Activated CD4-positive, alpha-beta T cell treated with anti-CD3 and anti-CD28 coated beads, Interleukin-2, amount 10 ng/mL, durations not matched to agents 24 days and 14 days (primary cell): Measurements from ENCODE around the gene CDK5RAP2. TPM values are rescaled to one million over a fixed set of nuclear protein-coding genes. Genes with fewer than 3 reads are reported as not detected.
A peak's percentile ranks its signal among the peaks of the same experiment; 100 is the strongest.
"Not testable (repeated sequence)": the region's sequence is repeated elsewhere in the genome, so short reads cannot be mapped to it uniquely, and the experiment has no call there.

Source experiments
- DNase-seq: peaks from one replicate; pipeline ENCODE4 v3.0.0; 2022
- H3K27ac Mint-ChIP-seq: one replicate; pipeline ENCODE4 v1.8.0; 2022; ENCODE audit warnings: mild to moderate bottlenecking, mixed read lengths
- H3K27me3 Mint-ChIP-seq: one replicate; pipeline ENCODE4 v1.8.0; 2022; ENCODE audit warnings: mixed read lengths
- H3K36me3 Mint-ChIP-seq: one replicate; pipeline ENCODE4 v1.8.0; 2022; ENCODE audit warnings: low read depth, mild to moderate bottlenecking, mixed read lengths
- H3K4me1 Mint-ChIP-seq: one replicate; pipeline ENCODE4 v1.8.0; 2021; ENCODE audit warnings: mixed read lengths
- H3K4me3 Mint-ChIP-seq: one replicate; pipeline ENCODE4 v1.8.0; 2022; ENCODE audit warnings: mild to moderate bottlenecking, moderate library complexity, mixed read lengths
- H3K9me3 Mint-ChIP-seq: one replicate; pipeline ENCODE4 v1.8.0; 2021; ENCODE audit warnings: mixed read lengths
- intact Hi-C: fragments of 100-400 bp; cut with micrococcal nuclease; formaldehyde crosslinking; loops from one replicate; pipeline ENCODE4 v1.15.1; 2023
- total RNA-seq: library from RNA; stranded (reverse); gene quantifications from 2 replicates; pipeline ENCODE4 v1.2.3, GENCODE V29; 2022

The CDK5RAP2 gene
- total RNA-seq, 1 donor from 2014 or later, result 70.0 TPM

DNA sequence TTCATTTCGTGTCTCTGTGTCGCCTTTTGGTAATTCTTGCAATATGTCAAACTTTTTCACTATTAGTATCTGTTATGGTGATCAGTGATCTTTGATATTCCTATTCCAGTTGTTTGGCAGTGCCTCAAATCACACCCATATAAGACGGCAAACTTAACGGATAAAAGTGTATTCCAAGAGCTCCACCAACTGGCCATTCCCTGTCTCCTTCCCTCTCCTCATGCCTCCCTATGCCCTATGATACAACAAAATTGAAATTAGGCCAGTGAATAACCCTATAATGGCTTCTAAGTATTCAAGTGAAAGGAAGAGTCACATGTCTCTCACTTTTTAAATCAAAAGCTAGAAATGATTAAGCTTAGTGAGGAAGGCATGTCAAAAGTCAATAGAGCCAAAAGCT is 74.8 kb downstream of the CDK5RAP2 start:
- intact Hi-C loops, result no loop called here
- DNase-seq, result no peak
- Mint-ChIP-seq H3K9me3 (no peaks in the 10 kb centered on the region), H3K4me1 (no peaks in the 10 kb centered on the region), H3K27me3 (no peaks in the 10 kb centered on the region), H3K4me3 (no peak overlapping the region), H3K36me3 (peaks cover 71% of the 10 kb centered on the region), H3K27ac (no peak overlapping the region)

DNA sequence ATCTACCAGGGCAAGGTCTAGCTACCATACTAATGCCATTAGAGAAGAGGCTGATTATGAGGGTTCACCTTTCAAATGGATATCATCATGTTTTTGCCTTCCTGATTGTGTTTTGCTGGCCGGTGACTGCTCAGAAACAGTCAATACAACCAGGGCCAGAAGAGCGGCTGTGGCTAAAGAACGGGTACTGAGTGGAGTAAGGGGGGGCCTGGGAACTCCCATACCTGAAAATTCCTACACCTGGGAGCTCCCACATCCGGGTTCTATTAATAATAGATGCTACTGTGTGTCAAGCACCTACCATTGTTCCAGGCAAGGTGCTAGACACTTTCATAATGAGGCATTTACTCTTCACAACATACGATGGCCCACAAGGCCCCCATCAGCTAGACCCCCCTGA is 79.2 kb downstream of the CDK5RAP2 start:
- intact Hi-C loops, result no loop called here

DNA sequence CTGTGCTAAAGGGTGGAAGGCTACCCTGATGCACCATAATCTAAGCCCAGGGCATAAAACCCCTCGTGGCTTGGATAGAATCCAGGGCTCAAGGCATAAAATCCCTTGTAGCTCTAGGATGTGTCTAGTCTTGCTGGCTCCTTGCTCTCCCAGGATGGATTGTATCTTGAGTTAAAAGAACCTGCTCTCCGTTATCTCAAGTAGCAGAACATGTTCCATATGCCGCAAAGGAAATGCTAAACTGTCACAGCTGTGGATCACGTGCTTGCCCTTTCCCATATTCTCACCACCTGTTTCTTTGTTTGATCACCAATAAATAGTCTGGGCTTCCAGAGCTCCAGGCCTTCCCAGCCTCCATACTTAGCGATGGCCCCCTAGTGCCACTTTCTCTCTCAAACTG is 82.1 kb downstream of the CDK5RAP2 start:
- H3K27me3 Mint-ChIP-seq, H3K4me3 Mint-ChIP-seq, DNase-seq, H3K9me3 Mint-ChIP-seq, intact Hi-C loops, H3K27ac Mint-ChIP-seq, H3K4me1 Mint-ChIP-seq: not testable (repeated sequence)
- peaks cover 35% of the 10 kb centered on the region for H3K36me3 Mint-ChIP-seq

More for the DNA sequence above, 79.2 kb downstream of the CDK5RAP2 start:
- Mint-ChIP-seq H3K4me3 (no peak overlapping the region), H3K27me3 (no peaks in the 10 kb centered on the region), H3K9me3 (no peaks in the 10 kb centered on the region), H3K27ac (no peak overlapping the region), H3K36me3 (peaks cover 45% of the 10 kb centered on the region), H3K4me1 (no peaks in the 10 kb centered on the region)
- no peak for DNase-seq

DNA sequence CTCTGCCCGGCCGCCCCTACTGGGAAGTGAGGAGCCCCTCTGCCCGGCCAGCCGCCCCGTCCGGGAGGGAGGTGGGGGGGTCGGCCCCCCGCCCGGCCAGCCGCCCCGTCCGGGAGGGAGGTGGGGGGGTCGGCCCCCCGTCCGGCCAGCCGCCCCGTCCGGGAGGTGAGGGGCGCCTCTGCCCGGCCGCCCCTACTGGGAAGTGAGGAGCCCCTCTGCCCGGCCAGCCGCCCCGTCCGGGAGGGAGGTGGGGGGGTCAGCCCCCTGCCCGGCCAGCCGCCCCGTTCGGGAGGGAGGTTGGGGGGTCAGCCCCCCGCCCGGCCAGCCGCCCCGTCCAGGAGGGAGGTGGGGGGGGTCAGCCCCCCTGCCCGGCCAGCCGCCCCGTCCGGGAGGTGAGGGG is 83.5 kb downstream of the CDK5RAP2 start:
- H3K4me1 Mint-ChIP-seq, H3K9me3 Mint-ChIP-seq, intact Hi-C loops: not testable (repeated sequence)

DNA sequence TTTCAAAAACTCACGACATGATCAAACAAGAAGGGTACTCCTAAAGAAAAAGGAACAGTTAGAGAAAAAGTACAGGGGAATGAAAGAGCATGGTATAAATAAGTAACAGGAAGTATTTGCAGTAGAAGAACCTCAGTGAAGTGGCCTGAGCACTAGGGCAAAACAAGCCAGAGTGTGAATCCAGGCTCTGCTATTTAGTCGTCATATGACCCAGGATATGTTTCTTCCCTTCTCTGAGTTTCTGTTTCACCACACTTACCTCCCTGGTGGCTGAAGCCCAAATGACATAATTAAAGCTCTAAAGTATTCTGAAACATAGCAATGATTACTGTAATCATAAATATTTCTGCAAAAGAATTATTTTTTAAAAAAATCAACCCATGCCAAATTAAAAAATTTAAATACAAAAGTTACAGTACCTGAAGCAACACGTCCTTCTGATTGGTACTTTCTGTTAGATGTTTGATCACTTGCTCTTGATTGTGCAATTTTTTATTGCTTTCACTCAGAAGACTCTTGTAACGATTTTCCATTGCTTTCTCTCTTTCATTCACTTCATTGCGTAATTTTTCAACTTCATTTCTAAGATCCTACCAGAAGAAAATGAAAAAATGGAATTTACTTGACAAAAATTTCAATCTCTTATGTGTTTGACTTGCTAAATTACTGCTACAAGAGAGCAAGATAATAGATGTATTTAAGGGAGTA is 88.9 kb downstream of the CDK5RAP2 start:
- Mint-ChIP-seq H3K4me3 (no peak overlapping the region), H3K4me1 (peaks cover 9% of the 10 kb centered on the region), H3K36me3 (peaks cover 45% of the 10 kb centered on the region), H3K27ac (peak overlapping the region; percentile 21), H3K9me3 (peaks cover 3% of the 10 kb centered on the region), H3K27me3 (no peaks in the 10 kb centered on the region)
- intact Hi-C loops, result no loop called here
- no peak for DNase-seq

More for the DNA sequence above, 83.5 kb downstream of the CDK5RAP2 start:
- not testable (repeated sequence) for H3K4me3 Mint-ChIP-seq, H3K27me3 Mint-ChIP-seq, H3K27ac Mint-ChIP-seq, DNase-seq
- peaks cover 24% of the 10 kb centered on the region for H3K36me3 Mint-ChIP-seq

DNA sequence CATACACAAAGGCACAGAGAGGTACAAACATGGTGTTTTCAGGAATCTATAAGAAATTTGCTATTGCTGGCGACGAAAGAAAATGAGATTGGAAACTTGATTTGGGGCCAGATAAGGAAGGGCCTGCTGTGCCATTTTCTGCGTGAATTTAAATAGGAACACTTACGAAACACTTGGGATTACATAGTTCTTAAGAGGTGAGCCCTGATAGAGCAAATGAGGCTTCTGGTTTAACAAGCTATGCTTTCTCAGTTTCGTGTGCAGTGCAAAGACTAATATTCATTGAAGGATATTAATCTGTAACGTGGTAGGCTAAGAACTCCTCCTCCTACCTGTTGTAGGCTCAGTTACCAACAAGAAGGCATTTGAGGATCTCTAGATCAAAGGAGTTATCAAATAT is 93.1 kb downstream of the CDK5RAP2 start:
- no peak overlapping the region for H3K27ac Mint-ChIP-seq
- peaks cover 9% of the 10 kb centered on the region for H3K4me1 Mint-ChIP-seq
- H3K27me3 Mint-ChIP-seq, result no peaks in the 10 kb centered on the region
- DNase-seq, result no peak
- no peaks in the 10 kb centered on the region for H3K9me3 Mint-ChIP-seq
- intact Hi-C loops, result no loop called here
- H3K36me3 Mint-ChIP-seq, result peaks cover 49% of the 10 kb centered on the region
- H3K4me3 Mint-ChIP-seq, result no peak overlapping the region

DNA sequence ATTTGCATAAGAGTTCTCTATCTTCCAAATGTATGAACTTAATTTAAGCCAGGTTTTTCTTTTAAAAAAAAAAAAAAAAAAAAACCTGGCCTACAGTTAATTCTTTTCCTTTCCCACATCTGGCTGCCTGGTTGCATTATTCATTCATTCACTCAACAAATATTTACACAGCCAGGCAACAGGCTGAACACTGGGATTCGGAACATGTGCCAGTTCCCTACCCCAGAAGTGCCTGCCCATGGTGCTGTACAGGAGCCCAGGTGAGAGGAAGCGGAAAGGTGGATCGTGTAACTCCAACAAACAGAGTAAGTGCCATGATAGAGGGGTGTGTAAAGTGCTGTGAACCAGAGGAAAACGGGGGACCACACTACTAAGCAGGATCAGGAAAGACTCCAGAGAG is 93.6 kb downstream of the CDK5RAP2 start:
- Mint-ChIP-seq H3K4me3 (no peak overlapping the region), H3K27me3 (no peaks in the 10 kb centered on the region), H3K36me3 (peaks cover 51% of the 10 kb centered on the region), H3K4me1 (peaks cover 6% of the 10 kb centered on the region), H3K9me3 (no peaks in the 10 kb centered on the region), H3K27ac (no peak overlapping the region)
- intact Hi-C loops, result no loop called here
- DNase-seq, result no peak

DNA sequence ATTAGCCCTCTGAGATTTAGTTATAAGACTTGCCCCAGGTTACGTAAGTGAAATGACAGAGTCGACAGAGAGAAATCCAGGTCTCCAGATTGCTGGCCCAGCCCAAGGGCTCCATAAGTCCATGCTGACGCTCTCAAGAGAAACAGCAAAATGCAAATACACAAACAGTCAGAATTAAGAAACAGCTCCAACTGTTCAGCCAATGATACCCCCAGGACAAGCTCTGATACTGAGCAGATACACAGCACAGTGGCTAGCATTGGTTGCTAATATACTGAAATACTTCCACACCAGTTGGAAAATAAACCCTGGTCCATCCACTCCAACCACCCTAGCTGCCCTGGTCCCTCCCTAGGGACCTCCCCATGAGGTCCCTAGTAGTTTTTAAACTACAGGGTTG is 94.2 kb downstream of the CDK5RAP2 start:
- Mint-ChIP-seq H3K4me1 (peaks cover 3% of the 10 kb centered on the region), H3K27me3 (no peaks in the 10 kb centered on the region), H3K4me3 (no peak overlapping the region), H3K36me3 (peaks cover 53% of the 10 kb centered on the region), H3K27ac (no peak overlapping the region), H3K9me3 (no peaks in the 10 kb centered on the region)
- no peak for DNase-seq
- intact Hi-C loops, result no loop called here

DNA sequence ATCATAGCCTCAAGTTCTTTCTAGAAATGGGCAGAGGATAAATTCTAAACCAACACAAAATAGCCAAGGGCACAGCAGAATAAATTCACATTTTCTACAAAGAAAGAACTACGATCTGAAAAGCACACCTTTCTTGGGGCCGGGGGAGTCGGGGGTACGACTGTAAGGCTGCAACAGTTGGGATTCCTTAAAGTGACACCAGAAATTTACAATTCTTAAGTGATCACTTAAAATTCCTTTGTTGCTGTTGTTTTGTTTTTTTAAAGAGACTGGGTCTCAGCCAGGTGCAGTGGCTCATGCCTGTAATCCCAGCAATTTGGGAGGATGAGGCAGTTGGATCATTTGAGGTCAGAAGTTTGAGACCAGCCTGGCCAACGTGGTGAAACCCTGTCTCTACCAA is 95.8 kb downstream of the CDK5RAP2 start:
- Mint-ChIP-seq H3K4me3 (no peak overlapping the region), H3K4me1 (no peaks in the 10 kb centered on the region), H3K27ac (no peak overlapping the region), H3K27me3 (no peaks in the 10 kb centered on the region), H3K36me3 (peaks cover 42% of the 10 kb centered on the region), H3K9me3 (no peaks in the 10 kb centered on the region)
- intact Hi-C loops, result no loop called here
- DNase-seq, result no peak

DNA sequence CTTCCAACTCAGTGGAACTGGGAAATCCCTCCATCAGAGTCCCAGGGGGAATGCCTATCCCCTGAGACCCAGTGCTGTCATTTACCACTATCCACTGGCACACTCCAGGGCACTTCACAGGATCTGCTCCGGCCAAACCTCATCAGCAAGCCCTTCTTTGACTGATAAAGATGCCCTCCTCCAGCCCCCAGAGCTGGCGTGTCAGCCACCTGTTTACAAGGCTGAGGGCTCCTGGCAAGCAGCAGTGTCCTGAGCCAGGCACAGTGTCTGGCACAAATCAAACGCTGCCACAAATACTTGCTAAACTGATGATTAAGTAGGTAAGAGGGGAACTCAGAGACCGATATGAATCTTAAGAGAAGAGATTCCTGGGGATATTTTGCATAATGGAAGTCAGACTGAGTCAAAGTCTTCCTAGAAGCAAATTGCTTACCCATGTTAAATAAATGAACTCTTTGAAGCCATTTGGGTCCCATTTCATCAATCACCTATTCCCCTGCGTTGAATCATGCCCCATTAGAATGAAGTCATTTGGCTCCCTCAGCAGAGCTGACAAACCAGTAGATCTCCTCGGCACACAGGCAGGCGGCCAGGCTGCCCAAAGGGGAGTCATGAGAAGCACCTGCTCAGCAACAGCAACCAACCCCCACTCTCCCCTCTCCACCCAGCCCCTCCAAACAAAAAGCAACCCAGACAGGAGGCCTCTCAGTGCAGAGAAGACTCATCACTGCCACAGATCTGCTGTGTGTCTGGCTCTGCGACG is 97.4 kb downstream of the CDK5RAP2 start:
- H3K27ac Mint-ChIP-seq, result no peak overlapping the region
- no peaks in the 10 kb centered on the region for H3K4me1 Mint-ChIP-seq
- peaks cover 38% of the 10 kb centered on the region for H3K36me3 Mint-ChIP-seq
- no peak overlapping the region for H3K4me3 Mint-ChIP-seq
- intact Hi-C loops, result no loop called here
- DNase-seq, result no peak
- H3K27me3 Mint-ChIP-seq, result no peaks in the 10 kb centered on the region
- no peaks in the 10 kb centered on the region for H3K9me3 Mint-ChIP-seq

DNA sequence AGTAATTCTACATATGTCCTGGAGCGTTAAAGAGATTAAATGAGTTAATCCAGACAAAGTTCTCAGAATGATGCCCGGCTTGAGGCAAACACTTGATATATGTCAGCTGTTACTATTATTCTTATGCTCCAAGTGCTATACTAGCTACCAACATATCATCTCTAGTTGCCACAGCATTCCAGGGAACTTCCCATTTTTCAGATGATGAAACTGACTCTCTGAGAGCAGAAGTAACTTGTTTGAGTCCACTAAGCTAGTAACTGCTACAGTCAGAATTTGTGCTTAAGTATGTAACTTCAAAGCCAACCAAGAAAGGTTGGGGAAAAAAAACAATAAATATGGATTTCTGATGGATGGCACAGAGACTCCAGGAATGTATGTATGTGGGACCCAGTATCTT is 98.1 kb downstream of the CDK5RAP2 start:
- Mint-ChIP-seq H3K27me3 (no peaks in the 10 kb centered on the region), H3K4me3 (no peak overlapping the region), H3K27ac (no peak overlapping the region), H3K9me3 (no peaks in the 10 kb centered on the region), H3K4me1 (no peaks in the 10 kb centered on the region), H3K36me3 (peaks cover 40% of the 10 kb centered on the region)
- no peak for DNase-seq
- intact Hi-C loops, result no loop called here

DNA sequence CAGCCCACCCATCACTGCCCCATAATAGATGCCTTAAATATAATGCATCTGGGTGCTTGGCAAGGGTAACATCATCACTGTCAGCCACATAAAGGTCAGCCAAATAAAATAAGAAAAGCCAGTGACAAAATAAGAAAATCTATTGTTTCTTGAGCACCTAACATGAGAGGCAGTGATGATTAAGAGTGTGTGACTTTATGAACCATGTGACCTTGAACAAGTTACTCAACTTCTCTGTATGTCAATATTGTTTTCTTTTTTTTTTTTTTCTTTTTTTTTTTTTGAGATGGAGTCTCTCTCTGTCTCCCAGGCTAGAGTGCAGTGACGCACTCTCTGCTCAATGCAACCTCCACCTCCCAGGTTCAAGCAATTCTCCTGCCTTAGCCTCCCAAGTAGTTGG is 98.7 kb downstream of the CDK5RAP2 start:
- no peak overlapping the region for H3K4me3 Mint-ChIP-seq
- intact Hi-C loops, result no loop called here

DNA sequence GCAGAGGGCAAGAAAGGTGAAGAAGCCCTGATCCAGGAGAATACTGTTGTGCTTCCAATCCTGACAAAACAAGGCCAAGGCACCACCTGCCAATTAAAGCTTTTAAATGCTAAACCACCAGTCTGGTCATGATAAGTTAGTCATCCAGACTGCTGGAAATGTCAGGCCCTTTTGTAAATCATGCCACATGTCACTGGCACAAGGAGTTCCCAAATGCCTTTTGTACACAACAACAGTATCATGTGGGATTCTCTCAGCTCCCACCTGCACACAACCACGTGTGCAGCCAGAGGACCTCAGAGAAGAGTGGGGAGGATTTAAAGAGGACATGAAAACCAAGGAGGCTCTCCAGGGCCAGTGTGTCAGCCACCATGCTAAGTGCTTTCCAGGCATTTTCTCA is 99.3 kb downstream of the CDK5RAP2 start:
- no peak overlapping the region for H3K4me3 Mint-ChIP-seq
- H3K36me3 Mint-ChIP-seq, result peaks cover 39% of the 10 kb centered on the region
- H3K4me1 Mint-ChIP-seq, result no peaks in the 10 kb centered on the region
- DNase-seq, result no peak
- H3K9me3 Mint-ChIP-seq, result no peaks in the 10 kb centered on the region
- no peaks in the 10 kb centered on the region for H3K27me3 Mint-ChIP-seq
- intact Hi-C loops, result no loop called here
- H3K27ac Mint-ChIP-seq, result peak overlapping the region; percentile 34

More for the DNA sequence above, 98.7 kb downstream of the CDK5RAP2 start:
- Mint-ChIP-seq H3K4me1 (no peaks in the 10 kb centered on the region), H3K27ac (peak overlapping the region; percentile 34), H3K9me3 (no peaks in the 10 kb centered on the region), H3K27me3 (no peaks in the 10 kb centered on the region), H3K36me3 (peaks cover 35% of the 10 kb centered on the region)
- no peak for DNase-seq

DNA sequence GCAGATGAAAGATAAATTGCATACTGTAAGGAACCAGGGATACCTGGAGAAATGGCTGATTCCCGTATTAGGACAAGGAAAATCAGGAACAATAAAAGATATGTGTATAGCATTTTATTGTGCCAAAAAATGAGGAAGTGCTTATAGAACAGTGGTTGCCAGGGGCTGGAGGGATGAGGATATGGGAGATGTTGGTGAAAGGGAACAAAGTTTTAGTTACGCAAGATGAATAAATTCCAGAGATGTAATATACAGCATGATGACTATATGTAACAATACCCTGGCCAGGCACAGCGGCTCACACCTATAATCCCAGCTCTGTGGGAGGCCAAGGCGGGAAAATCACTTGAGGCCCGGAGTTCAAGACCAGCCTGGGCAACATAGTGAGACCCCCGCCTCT is 101.8 kb downstream of the CDK5RAP2 start:
- no peaks in the 10 kb centered on the region for H3K9me3 Mint-ChIP-seq
- no peak overlapping the region for H3K27ac Mint-ChIP-seq
- peaks cover 5% of the 10 kb centered on the region for H3K4me1 Mint-ChIP-seq
- no peak for DNase-seq
- H3K36me3 Mint-ChIP-seq, result peaks cover 48% of the 10 kb centered on the region
- H3K4me3 Mint-ChIP-seq, result no peak overlapping the region
- intact Hi-C loops, result loop anchor here (5.0 kb wide), 1 partner anchor 921 kb away; no protein-coding TSS in a partner anchor
- no peaks in the 10 kb centered on the region for H3K27me3 Mint-ChIP-seq
